ENCODE measurements around the gene PXMP4.
A peak's percentile ranks its signal among the peaks of the same experiment; 100 is the strongest.

PXMP4 gene

DNA sequence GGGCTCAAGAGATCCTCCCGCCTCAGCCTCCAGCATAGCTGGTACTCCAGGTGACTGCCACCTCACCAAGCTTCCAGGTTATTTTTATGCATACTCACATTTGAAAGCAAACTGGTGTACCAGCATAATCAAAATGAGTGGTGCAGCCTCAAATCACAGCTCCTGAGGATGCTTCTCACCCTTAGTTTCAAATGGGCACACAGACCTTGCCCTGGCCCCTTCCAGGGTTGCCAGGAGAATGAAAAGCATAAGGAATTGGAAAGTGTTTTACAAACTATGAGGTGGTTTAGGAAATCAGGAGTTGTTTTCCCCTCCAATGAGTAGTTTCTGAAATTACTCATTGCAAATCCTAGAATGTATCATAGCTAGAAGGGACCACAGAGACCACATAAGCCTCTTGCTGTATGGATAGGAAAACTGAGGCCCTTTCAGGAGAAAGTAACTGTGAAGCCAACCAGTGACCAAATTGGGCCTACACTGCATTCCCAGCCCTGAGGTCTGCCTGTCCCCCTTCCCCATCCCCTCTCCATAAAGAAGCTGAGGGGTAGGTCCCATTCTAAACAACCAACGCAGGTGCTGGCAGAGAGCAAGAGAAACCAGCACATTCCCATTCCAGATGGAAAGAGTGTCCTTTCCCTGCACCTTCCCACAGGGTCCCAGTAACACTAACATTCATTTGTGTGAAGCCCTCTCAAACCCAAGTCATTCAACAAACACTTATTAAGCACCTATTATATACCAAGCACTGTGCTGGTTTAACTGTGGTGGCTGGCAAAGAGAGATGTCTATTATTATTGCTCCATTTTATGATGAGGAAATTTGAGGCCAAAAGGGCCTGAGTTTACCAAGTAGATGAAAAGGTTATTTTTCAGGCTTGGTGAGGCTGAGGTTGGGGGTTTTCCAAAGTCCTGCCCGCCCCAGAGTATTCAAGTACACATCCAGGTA is 31.8 kb downstream of the PXMP4 start:
- peaks cover 31% of the 10 kb centered on the region for H3K4me1 Mint-ChIP-seq (ENCODE audit: low read depth)
- no peaks in the 10 kb centered on the region for H3K9me3 Mint-ChIP-seq
- no peaks in the 10 kb centered on the region for H3K27me3 Mint-ChIP-seq
- H3K36me3 Mint-ChIP-seq (ENCODE audit: low read depth), result no peaks in the 10 kb centered on the region
- intact Hi-C loops (cut with micrococcal nuclease), result loop anchor here (2.0 to 5.0 kb wide), 2 partner anchors 33 to 44 kb away; partner anchors contain the start of genes PXMP4 and ZNF341
- no peak overlapping the region for H3K4me3 Mint-ChIP-seq
- H3K27ac Mint-ChIP-seq, result peak overlapping the region; percentile 79

DNA sequence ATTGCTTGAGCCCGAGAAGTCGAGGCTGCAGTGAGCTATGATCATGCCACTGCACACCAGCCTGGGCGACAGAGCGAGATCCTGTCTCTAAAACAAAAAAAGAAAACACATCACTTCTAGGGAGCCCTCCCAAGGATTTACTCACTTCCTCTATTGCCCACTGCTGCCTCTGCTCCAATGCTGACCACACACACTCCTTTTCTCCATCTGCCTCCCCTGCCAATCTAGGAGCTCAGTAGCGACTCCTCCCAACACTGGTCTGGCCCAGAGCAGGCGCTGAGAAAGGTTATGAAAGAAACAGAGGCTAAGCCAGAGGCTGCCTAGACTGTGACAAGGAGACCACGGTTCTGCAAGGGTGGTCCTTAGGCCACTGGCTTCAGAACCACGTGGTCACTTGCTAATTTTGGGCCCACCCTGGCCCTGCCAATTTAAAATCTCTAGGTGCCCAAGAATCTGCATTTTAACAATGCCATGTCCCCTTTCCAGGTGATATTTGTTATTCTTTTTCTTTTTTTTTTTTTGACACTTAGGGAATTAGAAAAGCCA is 32.7 kb downstream of the PXMP4 start:
- H3K27me3 Mint-ChIP-seq, result no peaks in the 10 kb centered on the region
- no peaks in the 10 kb centered on the region for H3K9me3 Mint-ChIP-seq
- H3K4me3 Mint-ChIP-seq, result peak overlapping the region; percentile 75
- peak overlapping the region; percentile 79 for H3K27ac Mint-ChIP-seq
- H3K36me3 Mint-ChIP-seq (ENCODE audit: low read depth), result no peaks in the 10 kb centered on the region
- intact Hi-C loops (cut with micrococcal nuclease), result loop anchor here (2.0 to 5.0 kb wide), 2 partner anchors 33 to 45 kb away; partner anchors contain the start of genes PXMP4 and ZNF341
- H3K4me1 Mint-ChIP-seq (ENCODE audit: low read depth), result peaks cover 31% of the 10 kb centered on the region

DNA sequence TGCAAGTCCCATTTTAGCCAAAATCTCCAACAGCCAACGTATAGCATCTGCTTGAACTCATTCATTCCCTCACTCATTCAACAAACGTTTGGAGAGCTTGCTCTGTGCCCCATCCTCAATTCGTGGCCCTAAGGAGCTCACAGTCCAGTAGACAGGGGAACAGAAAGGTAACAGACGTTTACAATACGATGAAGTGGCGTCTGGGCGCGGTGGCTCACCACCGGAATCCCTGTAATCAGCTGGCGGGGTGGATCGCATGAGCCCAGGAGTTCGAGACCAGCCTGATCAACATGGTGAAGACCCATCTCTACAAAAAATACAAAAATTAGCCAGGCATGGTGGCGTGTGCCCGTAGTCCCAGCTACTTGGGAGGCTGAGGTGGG is 33.1 kb downstream of the PXMP4 start:
- peak overlapping the region; percentile 75 for H3K4me3 Mint-ChIP-seq
- peak overlapping the region; percentile 79 for H3K27ac Mint-ChIP-seq

DNA sequence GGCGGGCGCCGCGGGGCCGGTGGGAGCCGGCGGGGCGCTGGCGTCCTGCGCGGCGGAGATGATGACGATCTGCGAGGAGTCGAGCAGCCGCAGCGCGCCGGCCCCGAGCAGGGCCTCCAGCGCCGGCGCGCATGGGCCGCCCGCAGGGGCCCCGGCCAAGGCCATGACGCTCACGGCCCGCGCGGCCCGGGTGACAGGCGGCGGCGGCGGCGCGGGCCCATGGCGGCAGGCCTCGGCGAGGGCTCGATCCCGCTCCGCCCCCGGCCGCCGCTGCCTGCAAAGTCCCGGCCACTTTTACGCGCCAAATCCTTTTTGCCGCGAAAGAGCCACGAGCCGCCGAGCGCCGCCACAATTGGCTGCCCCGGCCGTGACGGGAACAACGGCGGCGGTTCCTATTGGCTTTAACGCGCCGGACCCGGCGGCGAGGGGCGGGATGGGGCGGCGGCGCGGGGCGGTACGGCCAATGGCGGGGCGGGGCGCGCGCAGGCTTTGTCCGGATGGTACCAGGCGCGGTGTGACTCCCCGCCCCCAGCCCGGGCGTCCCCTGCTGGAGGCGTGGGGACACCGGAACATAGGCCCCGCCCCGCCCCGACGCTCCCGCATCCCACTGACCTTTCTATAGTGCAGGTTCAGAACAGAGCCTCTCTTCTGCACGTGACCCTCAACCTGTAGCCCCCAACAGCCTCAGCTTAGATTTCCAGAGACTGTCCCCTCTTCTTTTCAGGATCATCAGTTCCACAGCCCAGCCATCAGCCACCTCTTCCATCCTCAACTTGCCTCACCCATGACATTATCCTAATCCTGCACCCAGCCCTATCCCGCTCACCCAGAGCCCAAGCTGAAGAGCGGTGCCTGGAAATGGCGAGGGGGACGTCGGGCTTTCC is 33.8 kb downstream of the PXMP4 start, which contains the start of gene E2F1:
TSS of gene E2F1 (minus strand) at position 286 of the 884 bp plus-strand sequence. CDS start at position 165, 121 bp downstream.
- Mint-ChIP-seq H3K4me3 (peak within 1 kb of the TSS; percentile 75), H3K4me1 (ENCODE audit: low read depth) (peaks cover 31% of the 10 kb centered on the region), H3K36me3 (ENCODE audit: low read depth) (no peaks in the 10 kb centered on the region), H3K9me3 (no peaks in the 10 kb centered on the region), H3K27me3 (no peaks in the 10 kb centered on the region), H3K27ac (peak within 1 kb of the TSS; percentile 79)
- intact Hi-C loops (cut with micrococcal nuclease), result loop anchor here (2.0 to 5.0 kb wide), 2 partner anchors 34 to 46 kb away; partner anchors contain the start of genes PXMP4 and ZNF341

More for the DNA sequence above, 33.1 kb downstream of the PXMP4 start:
- Mint-ChIP-seq H3K27me3 (no peaks in the 10 kb centered on the region), H3K4me1 (ENCODE audit: low read depth) (peaks cover 31% of the 10 kb centered on the region), H3K36me3 (ENCODE audit: low read depth) (no peaks in the 10 kb centered on the region), H3K9me3 (no peaks in the 10 kb centered on the region)
- intact Hi-C loops (cut with micrococcal nuclease), result loop anchor here (2.0 to 5.0 kb wide), 2 partner anchors 34 to 45 kb away; partner anchors contain the start of genes PXMP4 and ZNF341

DNA sequence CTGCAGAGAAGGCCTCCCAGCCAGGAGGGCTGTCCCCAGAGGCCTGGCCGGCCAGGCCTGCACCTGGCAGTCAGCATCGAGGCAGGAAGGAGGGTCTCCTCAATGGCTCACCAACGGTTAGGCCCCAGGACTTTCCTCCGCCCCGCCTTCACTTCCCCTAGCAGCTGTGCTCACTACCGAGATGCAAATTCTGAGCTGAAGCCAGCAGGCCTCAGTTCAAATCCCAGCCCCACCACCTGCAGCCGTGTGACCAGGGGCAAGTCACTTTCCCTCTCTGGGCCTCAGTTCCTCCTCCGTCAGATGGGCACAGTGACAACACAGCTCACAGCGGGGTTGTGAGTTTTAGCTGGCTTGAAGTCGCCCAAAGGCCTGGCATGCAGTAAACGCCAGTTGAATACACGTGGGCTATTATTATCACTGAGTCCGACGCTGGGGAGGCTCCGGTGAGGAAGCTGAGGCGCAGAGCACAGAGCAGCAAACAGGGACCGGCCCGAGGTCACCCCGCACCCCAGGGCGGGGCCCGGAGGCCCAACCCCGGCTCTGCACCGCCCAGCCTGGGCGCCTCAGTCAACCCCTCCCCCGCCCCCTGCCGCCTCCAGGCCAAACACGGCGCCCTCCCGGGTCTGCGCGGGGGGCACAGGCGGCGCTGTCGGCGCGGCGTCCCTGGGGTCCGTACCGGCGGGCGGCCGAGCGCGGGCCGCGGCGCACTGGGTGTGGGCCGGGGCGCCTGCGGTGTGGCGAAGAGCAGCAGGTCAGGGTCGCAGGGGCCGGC is 34.6 kb downstream of the PXMP4 start:
- no peaks in the 10 kb centered on the region for H3K27me3 Mint-ChIP-seq
- no peaks in the 10 kb centered on the region for H3K36me3 Mint-ChIP-seq (ENCODE audit: low read depth)
- no peaks in the 10 kb centered on the region for H3K9me3 Mint-ChIP-seq
- intact Hi-C loops (cut with micrococcal nuclease), result loop anchor here (2.0 to 5.0 kb wide), 2 partner anchors 35 to 47 kb away; partner anchors contain the start of genes PXMP4 and ZNF341
- peak overlapping the region; percentile 70 for H3K4me3 Mint-ChIP-seq
- H3K4me1 Mint-ChIP-seq (ENCODE audit: low read depth), result peaks cover 31% of the 10 kb centered on the region
- H3K27ac Mint-ChIP-seq, result peak overlapping the region; percentile 19

DNA sequence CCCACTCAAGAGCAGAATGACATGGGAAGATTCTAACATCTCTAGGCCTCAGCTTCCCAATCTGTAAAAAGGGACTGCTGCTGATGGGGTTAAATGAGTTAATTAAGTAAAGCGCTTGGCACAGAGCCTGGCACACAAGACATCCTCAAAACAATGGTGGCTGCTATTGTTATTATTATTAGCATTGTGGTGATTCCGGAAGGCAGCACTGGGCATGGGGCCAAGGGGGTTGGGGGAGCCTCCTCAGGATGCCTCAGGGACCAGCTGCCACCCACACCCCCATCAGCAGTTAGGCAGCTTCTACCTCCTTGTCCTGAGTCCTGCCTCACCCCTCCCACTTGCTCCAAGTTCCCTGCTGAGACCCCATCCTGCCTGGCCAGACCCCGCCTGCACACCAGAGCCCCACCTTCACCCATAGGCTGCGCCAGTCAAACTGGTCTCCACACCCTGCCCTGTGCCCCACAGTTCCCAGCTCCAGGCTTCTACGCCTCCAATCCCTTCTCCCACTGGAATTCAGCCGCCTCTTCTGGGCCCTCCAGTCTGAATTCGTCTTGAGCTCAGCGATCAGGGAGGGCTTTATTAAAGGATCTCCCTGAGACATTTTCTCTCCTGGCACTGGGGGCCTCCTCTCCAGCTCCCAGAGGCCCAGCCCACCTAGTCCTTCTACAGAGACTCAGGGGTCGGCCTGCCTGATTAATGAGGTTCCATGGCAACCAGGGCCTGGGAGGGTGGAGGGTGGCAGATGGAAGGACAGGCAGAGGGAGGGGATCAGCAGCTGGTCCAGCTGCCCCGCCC is 35.4 kb downstream of the PXMP4 start:
- H3K27ac Mint-ChIP-seq, result peak overlapping the region; percentile 19
- H3K9me3 Mint-ChIP-seq, result no peaks in the 10 kb centered on the region
- H3K27me3 Mint-ChIP-seq, result no peaks in the 10 kb centered on the region
- H3K36me3 Mint-ChIP-seq (ENCODE audit: low read depth), result no peaks in the 10 kb centered on the region
- H3K4me1 Mint-ChIP-seq (ENCODE audit: low read depth), result peaks cover 26% of the 10 kb centered on the region
- peak overlapping the region; percentile 70 for H3K4me3 Mint-ChIP-seq
- intact Hi-C loops (cut with micrococcal nuclease), result loop anchor here (5.0 kb wide), 1 partner anchor 48 kb away; the partner anchor contains the start of gene ZNF341

DNA sequence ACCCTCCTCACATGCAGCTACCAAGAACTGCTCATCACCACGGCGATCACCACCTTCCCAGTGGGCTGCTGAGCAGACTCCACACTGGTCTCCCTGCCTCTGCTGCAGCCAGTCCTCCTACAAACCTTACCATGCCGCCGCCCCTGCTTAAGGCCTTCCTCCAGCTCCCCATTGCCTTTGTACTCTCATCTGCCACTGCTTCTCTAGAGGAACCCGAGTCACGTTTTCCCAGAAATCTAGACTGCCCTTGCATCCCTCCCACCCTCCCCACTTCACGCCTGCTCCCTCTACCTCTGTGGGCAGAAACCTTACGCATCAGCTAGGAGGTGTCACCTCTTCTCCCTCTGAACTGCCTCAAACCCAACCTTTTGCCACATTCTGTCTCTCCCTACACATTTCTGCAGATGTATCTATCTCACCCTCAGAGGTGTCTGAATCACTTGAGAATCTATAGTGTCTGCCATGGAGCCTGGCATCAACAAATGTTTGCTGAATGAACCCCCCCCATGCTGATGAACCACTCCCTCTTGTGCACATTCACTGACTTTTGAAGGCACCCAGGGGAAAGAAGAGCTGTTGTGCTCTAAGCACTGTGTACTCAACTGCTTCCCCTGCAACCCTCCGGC is 38.3 kb downstream of the PXMP4 start:
- Mint-ChIP-seq H3K4me3 (no peak overlapping the region), H3K9me3 (no peaks in the 10 kb centered on the region), H3K27ac (no peak overlapping the region), H3K4me1 (ENCODE audit: low read depth) (peaks cover 18% of the 10 kb centered on the region), H3K27me3 (no peaks in the 10 kb centered on the region), H3K36me3 (ENCODE audit: low read depth) (no peaks in the 10 kb centered on the region)
- intact Hi-C loops (cut with micrococcal nuclease), result no loop called here

DNA sequence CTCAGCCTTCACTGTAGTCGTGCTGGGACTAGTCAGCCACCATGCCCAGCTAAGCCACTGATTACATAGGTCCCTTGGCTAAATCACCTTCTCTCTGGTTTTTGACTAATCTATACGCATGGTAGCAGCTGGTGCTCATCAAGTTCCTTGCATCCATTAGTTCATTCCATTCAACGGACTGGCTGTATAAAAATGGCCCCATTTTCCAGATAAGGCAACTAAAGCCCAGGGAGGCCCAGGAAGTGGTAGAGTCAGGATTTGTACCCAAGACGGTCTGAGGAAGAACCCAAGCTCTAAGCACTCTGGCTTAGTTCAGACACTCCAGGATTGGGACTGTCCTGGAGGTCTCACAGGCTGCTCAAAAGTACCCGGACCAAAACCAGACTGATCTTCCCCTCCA is 38.8 kb downstream of the PXMP4 start:
- intact Hi-C loops (cut with micrococcal nuclease), result no loop called here
- Mint-ChIP-seq H3K9me3 (no peaks in the 10 kb centered on the region), H3K36me3 (ENCODE audit: low read depth) (no peaks in the 10 kb centered on the region), H3K27me3 (no peaks in the 10 kb centered on the region), H3K4me3 (no peak overlapping the region), H3K4me1 (ENCODE audit: low read depth) (peaks cover 13% of the 10 kb centered on the region), H3K27ac (no peak overlapping the region)

DNA sequence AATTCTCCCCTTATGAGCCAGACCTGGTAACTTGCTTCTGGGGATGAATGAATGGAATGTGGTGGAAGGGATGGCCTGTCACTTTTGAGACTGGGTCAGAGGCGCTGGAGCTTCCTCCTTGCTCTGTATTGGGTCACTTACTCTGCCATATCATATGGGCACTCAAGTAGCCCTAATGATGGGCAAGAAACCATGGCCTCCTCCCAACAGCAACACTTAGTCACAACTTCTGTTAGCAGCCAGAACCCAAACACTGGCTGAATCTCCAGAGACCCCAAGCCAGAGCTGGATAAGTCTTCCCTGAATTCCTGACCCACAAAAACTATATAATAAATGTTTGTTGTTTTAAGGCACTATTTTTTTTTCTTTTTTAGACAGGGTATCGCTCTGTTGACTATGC is 39.4 kb downstream of the PXMP4 start:
- H3K4me3 Mint-ChIP-seq, result no peak overlapping the region
- no peaks in the 10 kb centered on the region for H3K27me3 Mint-ChIP-seq
- peaks cover 13% of the 10 kb centered on the region for H3K4me1 Mint-ChIP-seq (ENCODE audit: low read depth)
- H3K9me3 Mint-ChIP-seq, result no peaks in the 10 kb centered on the region
- no peak overlapping the region for H3K27ac Mint-ChIP-seq
- H3K36me3 Mint-ChIP-seq (ENCODE audit: low read depth), result no peaks in the 10 kb centered on the region
- intact Hi-C loops (cut with micrococcal nuclease), result no loop called here

DNA sequence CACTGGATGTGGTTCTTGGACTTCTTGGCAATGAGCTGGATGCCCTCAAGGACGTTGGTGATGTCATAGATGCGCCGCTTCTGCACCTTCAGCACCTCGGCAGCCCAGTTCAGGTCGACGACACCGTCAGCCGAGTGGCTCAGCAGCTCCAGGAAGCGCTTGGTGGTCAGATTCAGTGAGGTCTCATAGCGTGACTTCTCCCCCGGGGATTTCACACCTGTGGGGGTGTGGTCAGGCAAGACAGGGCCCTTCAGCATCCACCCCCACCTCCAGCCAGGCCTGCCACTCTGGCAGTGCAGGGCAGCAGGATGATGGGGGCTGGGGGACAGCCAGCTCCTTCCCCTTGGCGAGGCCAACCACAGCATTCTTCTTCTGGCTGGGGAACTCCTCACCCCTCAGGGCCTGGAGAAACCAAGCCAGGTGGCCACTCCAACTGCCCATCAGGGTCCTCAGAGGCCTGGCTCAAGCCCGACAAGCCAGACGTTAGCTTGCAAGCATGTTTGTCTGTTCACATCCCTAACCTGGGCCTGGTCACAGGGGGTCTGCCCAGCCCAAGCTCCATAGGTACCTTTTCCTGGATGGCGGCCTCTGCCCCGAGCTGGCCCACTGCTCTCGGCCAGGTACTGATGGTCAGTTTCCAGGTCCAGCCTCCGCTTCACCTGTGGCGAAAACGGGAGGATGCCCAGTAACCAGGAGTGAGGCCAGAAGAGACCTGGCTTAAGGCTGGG is 40.2 kb downstream of the PXMP4 start:
- Mint-ChIP-seq H3K27me3 (peaks cover 3% of the 10 kb centered on the region), H3K36me3 (ENCODE audit: low read depth) (no peaks in the 10 kb centered on the region), H3K4me1 (ENCODE audit: low read depth) (peaks cover 10% of the 10 kb centered on the region), H3K4me3 (no peak overlapping the region), H3K27ac (no peak overlapping the region), H3K9me3 (no peaks in the 10 kb centered on the region)
- intact Hi-C loops (cut with micrococcal nuclease), result no loop called here

DNA sequence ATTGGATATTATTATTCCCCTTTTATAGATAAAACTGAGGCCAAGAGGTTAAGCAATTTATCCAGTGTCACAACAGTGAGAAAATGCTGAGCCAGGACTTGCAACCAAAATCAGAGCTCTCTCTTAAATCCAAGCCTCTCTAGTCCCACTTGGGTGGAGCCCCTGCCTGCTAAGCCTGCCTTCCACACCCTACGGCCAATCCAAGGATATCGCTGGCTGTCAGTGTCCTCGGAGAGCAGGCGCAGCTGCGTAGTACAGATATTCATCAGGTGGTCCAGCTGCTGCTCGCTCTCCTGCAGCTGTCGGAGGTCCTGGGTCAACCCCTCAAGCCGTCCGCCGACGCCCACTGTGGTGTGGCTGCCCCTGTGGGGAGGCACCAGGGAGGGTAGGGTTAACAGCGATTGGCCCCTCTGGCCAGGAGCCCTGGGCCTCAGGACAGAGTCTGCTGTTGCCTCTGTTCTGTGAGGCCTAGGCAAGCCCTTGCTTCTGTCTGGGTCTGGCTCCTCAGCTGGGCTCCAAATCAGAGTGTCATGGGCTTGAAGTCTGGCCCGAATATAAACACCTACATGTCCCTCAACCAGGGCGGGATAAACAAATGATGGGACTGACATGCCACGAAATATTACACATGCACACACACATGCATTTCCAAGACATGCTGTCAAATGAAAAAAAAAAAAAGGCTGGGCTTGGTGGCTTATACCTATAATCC is 42.0 kb downstream of the PXMP4 start:
- Mint-ChIP-seq H3K9me3 (no peaks in the 10 kb centered on the region), H3K36me3 (ENCODE audit: low read depth) (peaks cover 7% of the 10 kb centered on the region), H3K27me3 (peaks cover 5% of the 10 kb centered on the region), H3K27ac (no peak overlapping the region), H3K4me3 (no peak overlapping the region), H3K4me1 (ENCODE audit: low read depth) (peaks cover 18% of the 10 kb centered on the region)
- intact Hi-C loops (cut with micrococcal nuclease), result no loop called here

All from dendritic cell treated with granulocyte-macrophage colony-stimulating factor and Interleukin-4, amounts not matched to agents 40 ng/mL and 50 ng/mL, for 4 days (primary cell).